ENCODE data around the gene LACTB. TPM values are rescaled to one million over a fixed set of nuclear protein-coding genes. Genes with fewer than 3 reads are reported as not detected.

LACTB gene
- total RNA-seq, 4 donors from 2014 or later, result 15.6 to 20.8 (median 17.3) TPM

DNA sequence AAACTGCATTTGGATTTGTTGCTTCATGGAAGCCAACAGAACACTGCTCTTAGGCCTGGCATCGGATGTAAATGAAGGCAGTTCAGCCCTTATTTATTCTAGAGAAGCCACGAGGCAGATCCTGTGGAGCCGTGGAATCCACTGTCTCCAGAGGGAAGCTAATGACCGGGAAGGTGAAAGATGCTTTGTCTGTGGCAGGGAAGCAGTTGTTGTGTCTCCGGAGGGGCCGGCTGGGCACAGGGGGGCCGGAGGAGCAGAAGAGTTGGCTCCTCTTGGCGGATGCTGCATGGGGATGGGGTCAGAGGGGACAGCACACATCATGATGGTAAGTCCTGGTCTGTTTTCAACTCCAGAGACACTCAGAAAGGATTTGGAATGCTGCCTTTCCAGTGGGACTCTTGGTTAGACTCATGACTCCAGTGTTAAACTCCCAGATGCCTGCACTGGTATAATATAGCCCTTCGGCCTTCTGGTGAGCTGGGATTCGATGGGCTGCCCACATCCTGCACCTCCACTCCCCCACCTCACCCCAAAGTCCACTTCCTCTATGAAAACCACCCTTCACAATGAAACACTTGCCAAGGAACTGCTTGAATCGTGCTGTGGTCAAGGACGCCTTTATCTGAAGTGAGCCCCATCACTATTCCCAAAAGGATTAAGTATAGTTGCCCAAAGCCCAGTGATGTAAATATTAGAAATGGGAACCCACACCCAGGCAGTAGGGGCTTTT is 45.5 kb upstream of the LACTB start:
- H3K27ac ChIP-seq, result peak overlapping the region; percentile 85 to 98 (median 96)
- 33 to 53% methylated on average over 3 to 6 of the region's 12 CpGs for WGBS, 2 donors (ENCODE audit: low coverage in 1 of 2)
- H3K4me1 ChIP-seq, result peaks cover 12 to 98% (median 21%) of the 10 kb centered on the region in 3 donors
- H3K9me3 ChIP-seq, result no peaks in the 10 kb centered on the region
- no peak for ATAC-seq
- peaks cover 0 to 6% of the 10 kb centered on the region in 2 donors for H3K36me3 ChIP-seq
- no peaks in the 10 kb centered on the region for H3K27me3 ChIP-seq
- H3K4me3 ChIP-seq, result peak overlapping the region in 1 of 2 donors; percentile 17
- TF ChIP-seq POLR2A (IDR thresholded peaks at IDR 0.05), result no peak
- TF ChIP-seq POLR2AphosphoS5 (IDR thresholded peaks at IDR 0.05), result no peak
- TF ChIP-seq, protein P1, sequence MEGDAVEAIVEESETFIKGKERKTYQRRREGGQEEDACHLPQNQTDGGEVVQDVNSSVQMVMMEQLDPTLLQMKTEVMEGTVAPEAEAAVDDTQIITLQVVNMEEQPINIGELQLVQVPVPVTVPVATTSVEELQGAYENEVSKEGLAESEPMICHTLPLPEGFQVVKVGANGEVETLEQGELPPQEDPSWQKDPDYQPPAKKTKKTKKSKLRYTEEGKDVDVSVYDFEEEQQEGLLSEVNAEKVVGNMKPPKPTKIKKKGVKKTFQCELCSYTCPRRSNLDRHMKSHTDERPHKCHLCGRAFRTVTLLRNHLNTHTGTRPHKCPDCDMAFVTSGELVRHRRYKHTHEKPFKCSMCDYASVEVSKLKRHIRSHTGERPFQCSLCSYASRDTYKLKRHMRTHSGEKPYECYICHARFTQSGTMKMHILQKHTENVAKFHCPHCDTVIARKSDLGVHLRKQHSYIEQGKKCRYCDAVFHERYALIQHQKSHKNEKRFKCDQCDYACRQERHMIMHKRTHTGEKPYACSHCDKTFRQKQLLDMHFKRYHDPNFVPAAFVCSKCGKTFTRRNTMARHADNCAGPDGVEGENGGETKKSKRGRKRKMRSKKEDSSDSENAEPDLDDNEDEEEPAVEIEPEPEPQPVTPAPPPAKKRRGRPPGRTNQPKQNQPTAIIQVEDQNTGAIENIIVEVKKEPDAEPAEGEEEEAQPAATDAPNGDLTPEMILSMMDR (IDR thresholded peaks at IDR 0.05), result no peak
- TF ChIP-seq EP300 (IDR thresholded peaks at IDR 0.05), result no peak

DNA sequence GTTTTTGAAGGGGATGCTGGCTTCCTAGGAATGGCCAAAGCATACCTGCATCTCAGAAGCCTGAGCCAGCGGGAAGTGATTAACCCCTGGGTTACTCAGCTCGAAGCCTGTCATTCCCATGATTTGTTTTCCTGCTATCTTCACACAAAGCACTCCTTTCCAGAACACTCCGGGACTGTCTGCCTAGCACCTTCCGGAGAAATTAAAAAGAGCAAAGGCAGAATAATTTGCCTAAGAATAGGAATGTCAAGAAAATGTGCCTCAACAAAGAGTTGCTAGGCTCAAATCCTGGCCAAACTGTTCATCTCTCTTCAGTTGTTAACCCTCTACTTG is 45.0 kb upstream of the LACTB start:
- Histone ChIP-seq H3K9me3 (no peaks in the 10 kb centered on the region), H3K4me3 (no peak overlapping the region), H3K4me1 (peaks cover 12 to 93% (median 21%) of the 10 kb centered on the region in 3 donors), H3K27me3 (no peaks in the 10 kb centered on the region), H3K27ac (peak overlapping the region; percentile 85 to 98 (median 96)), H3K36me3 (peaks cover 0 to under 1% of the 10 kb centered on the region in 2 donors)
- no peak for ATAC-seq
- 62 to 83% methylated on average over 3 to 4 of the region's 4 CpGs for WGBS, 2 donors (ENCODE audit: low coverage in 1 of 2)
- TF ChIP-seq POLR2AphosphoS5 (IDR thresholded peaks at IDR 0.05), result no peak
- TF ChIP-seq, protein P1 (IDR thresholded peaks at IDR 0.05), result no peak
- TF ChIP-seq EP300 (IDR thresholded peaks at IDR 0.05), result no peak
- TF ChIP-seq POLR2A (IDR thresholded peaks at IDR 0.05), result no peak

DNA sequence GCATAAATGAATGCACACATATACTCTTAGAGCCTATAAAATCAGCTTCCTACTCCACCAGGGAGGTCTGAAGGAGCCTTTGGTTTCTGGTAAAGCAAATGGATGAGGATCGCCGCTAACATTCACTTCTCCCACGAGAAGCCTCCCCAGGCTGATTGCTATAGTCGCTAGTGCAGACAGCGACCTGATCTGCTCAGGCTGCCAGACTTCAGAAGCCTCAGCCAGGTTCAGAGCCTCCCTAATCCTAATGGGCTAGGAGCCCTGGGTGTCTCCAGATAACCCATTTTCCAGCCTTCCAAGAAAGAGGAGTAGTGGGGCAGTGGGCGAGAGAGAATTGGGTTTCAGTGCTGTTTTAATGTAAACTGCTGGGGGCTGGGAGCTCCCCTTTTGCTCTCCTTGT is 43.7 kb upstream of the LACTB start:
- peaks cover 12 to 88% (median 21%) of the 10 kb centered on the region in 3 donors for H3K4me1 ChIP-seq
- WGBS, 2 donors (ENCODE audit: low coverage in 1 of 2), result 91 to 100% methylated on average over 1 to 3 of the region's 6 CpGs
- H3K27ac ChIP-seq, result peak overlapping the region in 3 of 4 donors; percentile 85 to 98 (median 97)
- ATAC-seq, result no peak
- TF ChIP-seq, protein P1 (IDR thresholded peaks at IDR 0.05), result no peak
- TF ChIP-seq POLR2AphosphoS5 (IDR thresholded peaks at IDR 0.05), result no peak
- no peak for TF ChIP-seq EP300 (IDR thresholded peaks at IDR 0.05)
- TF ChIP-seq POLR2A (IDR thresholded peaks at IDR 0.05), result no peak
- no peaks in the 10 kb centered on the region for H3K27me3 ChIP-seq
- H3K4me3 ChIP-seq, result no peak overlapping the region
- H3K9me3 ChIP-seq, result no peaks in the 10 kb centered on the region
- no peaks in the 10 kb centered on the region for H3K36me3 ChIP-seq

DNA sequence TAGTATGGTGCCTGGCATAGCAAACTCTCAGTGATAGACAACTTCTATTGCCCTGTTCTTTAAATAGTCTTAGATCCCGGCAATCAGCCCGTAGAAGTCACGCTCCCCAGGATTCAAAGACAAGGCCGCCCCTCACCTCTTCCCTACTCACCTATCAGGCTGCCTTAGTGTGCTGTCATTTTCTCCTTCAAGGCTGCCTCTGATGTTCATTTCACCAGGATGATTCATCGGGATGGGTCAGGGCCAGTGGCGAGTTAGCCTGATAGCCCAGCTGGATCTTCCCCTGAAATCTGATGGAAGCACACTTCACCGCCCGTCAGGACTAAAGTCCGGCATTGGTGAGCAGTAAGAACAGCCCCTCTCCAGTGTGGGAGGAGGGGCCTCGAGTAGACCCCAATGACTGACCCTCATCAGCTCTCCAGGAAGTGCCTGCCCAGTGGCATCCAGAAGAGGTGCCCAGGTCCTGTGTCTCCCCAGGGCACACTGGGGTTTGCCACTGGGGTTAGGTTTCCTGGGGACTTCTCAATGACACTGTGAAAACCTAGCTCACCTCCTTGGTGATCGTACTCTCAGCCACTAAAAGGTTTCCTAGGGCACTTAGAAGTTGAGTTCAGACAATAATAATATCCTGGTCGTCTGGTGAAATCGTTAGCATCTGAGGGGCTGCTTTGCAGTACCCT is 41.6 kb upstream of the LACTB start:
- H3K36me3 ChIP-seq, result no peaks in the 10 kb centered on the region
- H3K27ac ChIP-seq, result peak overlapping the region; percentile 10 to 76 (median 73)
- no peak overlapping the region for H3K4me3 ChIP-seq
- peaks cover 12 to 74% (median 21%) of the 10 kb centered on the region in 3 donors for H3K4me1 ChIP-seq
- WGBS, 2 donors (ENCODE audit: low coverage in 1 of 2), result 80 to 87% methylated on average over 1 to 3 of the region's 13 CpGs
- H3K9me3 ChIP-seq, result no peaks in the 10 kb centered on the region
- TF ChIP-seq POLR2A (IDR thresholded peaks at IDR 0.05) (no peak), POLR2AphosphoS5 (IDR thresholded peaks at IDR 0.05) (no peak), EP300 (IDR thresholded peaks at IDR 0.05) (no peak)
- TF ChIP-seq, protein P1 (IDR thresholded peaks at IDR 0.05), result no peak
- no peak for ATAC-seq
- no peaks in the 10 kb centered on the region for H3K27me3 ChIP-seq

Data from gastroesophageal sphincter (tissue), 4 donors.